ENCODE results near the gene PFN1.

DNA sequence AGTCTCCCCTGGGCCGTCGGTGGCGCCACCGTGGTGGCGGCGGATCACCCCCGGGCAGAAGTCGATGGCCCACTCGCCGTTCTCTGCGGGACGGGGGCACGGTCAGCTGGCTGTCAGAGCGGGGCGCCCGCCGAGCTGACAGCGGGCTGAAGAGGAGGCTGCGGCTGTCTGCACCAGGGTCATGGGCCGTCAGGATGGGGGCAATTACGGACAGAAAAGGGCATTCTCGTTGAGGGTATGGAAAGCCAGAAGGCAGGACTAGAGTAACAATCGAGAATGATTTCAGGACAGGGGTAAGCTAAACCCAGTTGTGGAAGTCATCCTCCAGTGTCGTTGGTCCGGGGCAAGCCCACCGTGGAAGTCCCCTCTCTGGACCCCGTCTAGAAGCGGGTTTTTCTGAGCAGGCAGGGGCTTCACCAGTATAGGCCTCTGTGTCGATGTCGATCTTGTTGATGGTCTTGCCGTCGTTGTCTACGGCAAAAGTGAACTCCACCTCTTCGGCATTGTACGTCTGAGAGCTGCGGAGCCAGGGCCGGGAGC, 47.2 kb downstream of the PFN1 start:
- TF ChIP-seq, protein P1, sequence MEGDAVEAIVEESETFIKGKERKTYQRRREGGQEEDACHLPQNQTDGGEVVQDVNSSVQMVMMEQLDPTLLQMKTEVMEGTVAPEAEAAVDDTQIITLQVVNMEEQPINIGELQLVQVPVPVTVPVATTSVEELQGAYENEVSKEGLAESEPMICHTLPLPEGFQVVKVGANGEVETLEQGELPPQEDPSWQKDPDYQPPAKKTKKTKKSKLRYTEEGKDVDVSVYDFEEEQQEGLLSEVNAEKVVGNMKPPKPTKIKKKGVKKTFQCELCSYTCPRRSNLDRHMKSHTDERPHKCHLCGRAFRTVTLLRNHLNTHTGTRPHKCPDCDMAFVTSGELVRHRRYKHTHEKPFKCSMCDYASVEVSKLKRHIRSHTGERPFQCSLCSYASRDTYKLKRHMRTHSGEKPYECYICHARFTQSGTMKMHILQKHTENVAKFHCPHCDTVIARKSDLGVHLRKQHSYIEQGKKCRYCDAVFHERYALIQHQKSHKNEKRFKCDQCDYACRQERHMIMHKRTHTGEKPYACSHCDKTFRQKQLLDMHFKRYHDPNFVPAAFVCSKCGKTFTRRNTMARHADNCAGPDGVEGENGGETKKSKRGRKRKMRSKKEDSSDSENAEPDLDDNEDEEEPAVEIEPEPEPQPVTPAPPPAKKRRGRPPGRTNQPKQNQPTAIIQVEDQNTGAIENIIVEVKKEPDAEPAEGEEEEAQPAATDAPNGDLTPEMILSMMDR (IDR thresholded peaks at IDR 0.05): no peak
- no peak for TF ChIP-seq POLR2A (IDR thresholded peaks at IDR 0.05)
- TF ChIP-seq POLR2AphosphoS5 (IDR thresholded peaks at IDR 0.05): no peak
- no peak for TF ChIP-seq EP300 (IDR thresholded peaks at IDR 0.05)
